Stimulated activated naive CD4-positive, alpha-beta T cell treated with Interleukin-2 at 50 U/mL for 16 hours (primary cell): Measurements from ENCODE around the gene BARX2.

Experiments used
- DNase-seq: peaks from one replicate; lab custom pipeline; 2025; lab: John Stamatoyannopoulos, UW

Gene BARX2

GRCh38 chr11:129374081-129374992, 1.3 kb upstream of the BARX2 start:
- DNase-seq, result no peak

GRCh38 chr11:129374993-129375750, 476 bp upstream of the BARX2 start:
- DNase-seq, result no peak

GRCh38 chr11:129376658-129377341, 1.2 kb downstream of the BARX2 start:
- DNase-seq, result no peak

GRCh38 chr11:129377739-129378138, 2.1 kb downstream of the BARX2 start:
- no peak for DNase-seq

- DNase-seq, result no peak
Observed at GRCh38 chr11:129380413-129380812, 4.8 kb downstream of the BARX2 start.

GRCh38 chr11:129382583-129382982, 6.9 kb downstream of the BARX2 start:
- DNase-seq, result no peak

- no peak for DNase-seq
Observed at GRCh38 chr11:129383060-129383459, 7.4 kb downstream of the BARX2 start.

GRCh38 chr11:129383502-129383901, 7.9 kb downstream of the BARX2 start:
- DNase-seq, result no peak

- no peak for DNase-seq
Observed at GRCh38 chr11:129384415-129384814, 8.8 kb downstream of the BARX2 start.

- no peak for DNase-seq
Observed at GRCh38 chr11:129385801-129386200, 10.2 kb downstream of the BARX2 start.

GRCh38 chr11:129386795-129387397, 11.2 kb downstream of the BARX2 start:
- no peak for DNase-seq

- DNase-seq, result no peak
Observed at GRCh38 chr11:129387434-129387833, 11.8 kb downstream of the BARX2 start.

GRCh38 chr11:129388824-129389223, 13.2 kb downstream of the BARX2 start:
- no peak for DNase-seq

GRCh38 chr11:129390303-129390821, 14.7 kb downstream of the BARX2 start:
- no peak for DNase-seq

GRCh38 chr11:129391360-129391759, 15.7 kb downstream of the BARX2 start:
- no peak for DNase-seq

GRCh38 chr11:129391821-129392220, 16.2 kb downstream of the BARX2 start:
- no peak for DNase-seq

- no peak for DNase-seq
Observed at GRCh38 chr11:129392995-129393394, 17.3 kb downstream of the BARX2 start.

- DNase-seq, result no peak
Observed at GRCh38 chr11:129394709-129395108, 19.1 kb downstream of the BARX2 start.

- no peak for DNase-seq
Observed at GRCh38 chr11:129395432-129395831, 19.8 kb downstream of the BARX2 start.

GRCh38 chr11:129395883-129396282, 20.2 kb downstream of the BARX2 start:
- no peak for DNase-seq

- DNase-seq, result no peak
Observed at GRCh38 chr11:129396454-129396853, 20.8 kb downstream of the BARX2 start.
